Endothelial cell of umbilical vein (primary cell): ENCODE measurements around the gene PZP. TPM values are rescaled to one million over a fixed set of nuclear protein-coding genes. Genes with fewer than 3 reads are reported as not detected.

ENCODE experiments used
- BruUV-seq: library from RNA; stranded (reverse); fragments of 400-500 nt; replicated peaks from 2 replicates; lab custom pipeline; 2021; lab: Mats Ljungman, UMichigan
- CTCF ChIA-PET: fragments of 300-600, 350-600 bp; sonication (Branson Sonifier 250); formaldehyde crosslinking; loops from one replicate; lab custom pipeline; 2021; ENCODE audit warnings: antibody characterized with exemption, inconsistent platforms; lab: Charles Lee
- POLR2A ChIA-PET: fragments of 300-600, 350-600 bp; sonication (Branson Sonifier 250); formaldehyde crosslinking; loops from one replicate; lab custom pipeline; 2021; ENCODE audit warnings: antibody characterized with exemption, inconsistent platforms; lab: Charles Lee
- DNase-seq: peaks from one replicate; pipeline ENCODE4 v3.0.0-alpha.2; 2011; ENCODE audit warnings: low read depth, low spot score
- FAIRE-seq: peaks from 2 replicates; lab custom pipeline; 2011; peaks lifted over from hg19 to GRCh38; lab: Jason Lieb, UNC
- H2AFZ ChIP-seq: 2 replicates; pipeline ENCODE4 v1.6.0; 2012; ENCODE audit warnings: low read depth, low read length, control low read depth, inconsistent platforms
- H3K27ac ChIP-seq: 2 replicates; pipeline ENCODE4 v1.5.1; 2011; ENCODE audit warnings: low read depth, mild to moderate bottlenecking, control low read depth, low read length, moderate library complexity; ENCODE audit not compliant: insufficient read depth
- H3K27me3 ChIP-seq, 2 experiments: 2 replicates each; pipeline versions ENCODE4 v1.6.0 to v1.6.1; 2011; ENCODE audit warnings: low read length in 2 of 2, mixed read lengths in 1 of 2; ENCODE audit not compliant: control insufficient read depth in 2 of 2, insufficient read depth in 2 of 2
- H3K36me3 ChIP-seq, 2 experiments: 2 replicates in 1 of 2; 3 replicates in 1 of 2; pipeline ENCODE4 v1.5.1; 2011; ENCODE audit warnings: low read length in 2 of 2, mild to moderate bottlenecking in 1 of 2, moderate library complexity in 1 of 2; ENCODE audit not compliant: control insufficient read depth in 2 of 2, insufficient read depth in 2 of 2; ENCODE audit errors: extremely low read depth in 1 of 2
- H3K4me1 ChIP-seq: 3 replicates; pipeline ENCODE4 v1.5.1; 2011; ENCODE audit warnings: mild to moderate bottlenecking, low read length; ENCODE audit not compliant: control insufficient read depth, insufficient read depth; ENCODE audit errors: extremely low read depth
- H3K4me2 ChIP-seq: 2 replicates; pipeline ENCODE4 v1.6.1; 2011; ENCODE audit warnings: low read length, control low read depth, mixed read lengths; ENCODE audit not compliant: insufficient read depth
- H3K4me3 ChIP-seq, 3 experiments: fragments of 200-600 bp in 1 of 3; sonication (generic), shearing (Covaris generic) in 1 of 3; replicated peaks in 1 of 3; 2 replicates each; pipeline ENCODE4 v1.5.1; 2011 to 2016; ENCODE audit warnings: control low read depth in 3 of 3, low read length in 3 of 3, mild to moderate bottlenecking in 2 of 3, inconsistent platforms in 1 of 3, low read depth in 1 of 3, moderate library complexity in 1 of 3; ENCODE audit not compliant: insufficient read depth in 1 of 3
- H3K79me2 ChIP-seq: 2 replicates; pipeline ENCODE4 v1.6.0; 2012; ENCODE audit warnings: low read length, inconsistent platforms; ENCODE audit not compliant: control insufficient read depth, insufficient read depth
- H3K9ac ChIP-seq: replicated peaks from 2 replicates; pipeline ENCODE3; 2011; ENCODE audit warnings: low read length, control low read depth; ENCODE audit not compliant: insufficient read depth; ENCODE audit errors: extremely low read depth
- H3K9me1 ChIP-seq: replicated peaks from 3 replicates; pipeline ENCODE4 v1.6.0; 2011; ENCODE audit warnings: mild to moderate bottlenecking, low read length; ENCODE audit not compliant: control insufficient read depth, insufficient read depth; ENCODE audit errors: extremely low read depth
- H3K9me3 ChIP-seq: replicated peaks from 2 replicates; pipeline ENCODE4 v1.5.1; 2012; ENCODE audit warnings: low read length, inconsistent platforms; ENCODE audit not compliant: control insufficient read depth, insufficient read depth
- H4K20me1 ChIP-seq: replicated peaks from 2 replicates; pipeline ENCODE3; 2011; ENCODE audit warnings: mild to moderate bottlenecking, low read length; ENCODE audit not compliant: control insufficient read depth, insufficient read depth; ENCODE audit errors: extremely low read depth
- CTCF ChIP-seq, 2 donors: IDR thresholded peaks; 1 replicate in 1 of 2; 2 replicates in 1 of 2; pipeline ENCODE4 v1.5.1; 2011; ENCODE audit warnings: low read length in 2 of 2, mild to moderate bottlenecking in 2 of 2, moderate library complexity in 2 of 2, control low read depth in 1 of 2, inconsistent platforms in 1 of 2, low read depth in 1 of 2; ENCODE audit not compliant: insufficient read depth in 1 of 2; ENCODE audit errors: extremely low read depth in 1 of 2
- EZH2 ChIP-seq: IDR thresholded peaks from 2 replicates; pipeline ENCODE4 v1.6.1; 2012; ENCODE audit warnings: borderline replicate concordance, low read depth, mild to moderate bottlenecking, moderate library complexity, low read length, inconsistent platforms; ENCODE audit not compliant: severe bottlenecking
- FOS ChIP-seq: IDR thresholded peaks from 2 replicates; pipeline ENCODE4 v1.6.1; 2011; ENCODE audit warnings: mild to moderate bottlenecking, low read length, moderate library complexity, borderline replicate concordance; ENCODE audit not compliant: insufficient read depth
- GATA2 ChIP-seq: IDR thresholded peaks from 2 replicates; pipeline ENCODE4 v1.7.0; 2011; ENCODE audit warnings: low read depth, mild to moderate bottlenecking, moderate library complexity, mixed read lengths, low read length; ENCODE audit not compliant: insufficient read length, insufficient read depth
- JUN ChIP-seq: IDR thresholded peaks from 2 replicates; pipeline ENCODE4 v1.6.1; 2011; ENCODE audit warnings: borderline replicate concordance, low read depth; ENCODE audit not compliant: insufficient read length, insufficient read depth
- MAX ChIP-seq: IDR thresholded peaks from 2 replicates; pipeline ENCODE4 v1.6.1; 2011; ENCODE audit not compliant: insufficient read depth, insufficient read length
- MYC ChIP-seq: IDR thresholded peaks from one replicate; pipeline ENCODE4 v1.6.1; 2011; ENCODE audit warnings: mild to moderate bottlenecking, low read depth, low read length
- POLR2A ChIP-seq: IDR thresholded peaks from 2 replicates; pipeline ENCODE4 v1.6.1; 2012; ENCODE audit warnings: low read depth, mild to moderate bottlenecking, control low read depth, low read length
- POLR2AphosphoS5 ChIP-seq: IDR thresholded peaks from 2 replicates; pipeline ENCODE4 v1.6.1; 2012; ENCODE audit warnings: low read depth, mild to moderate bottlenecking, control low read depth, low read length, moderate library complexity; ENCODE audit not compliant: insufficient read depth
- dilution Hi-C: fragments of 300-500 bp; cut with MboI; formaldehyde crosslinking; loops from one replicate; pipeline ENCODE4 v1.15.0; 2019; ENCODE audit warnings: low sequenced_read_pairs; ENCODE audit not compliant: extremely low pct_ligation_motif_present
- intact Hi-C: fragments of 100-400 bp; cut with micrococcal nuclease; formaldehyde crosslinking; loops from one replicate; pipeline ENCODE4 v1.10.0; 2022
- polyA plus RNA-seq, 4 experiments: library from polyadenylated mRNA; depleted of rRNA in 3 of 4; stranded (reverse) in 3 of 4; unstranded in 1 of 4; fragments of >200 nt; gene quantifications; 2 replicates each; pipeline versions ENCODE4 v1.2.1 to v1.2.3, GENCODE V29; 2011 to 2012; ENCODE audit warnings: missing spikeins in 1 of 4
- total RNA-seq: library from RNA; stranded (reverse); gene quantifications from 2 replicates; pipeline ENCODE4 v1.2.3, GENCODE V29; 2021

Gene PZP
- total and polyA plus RNA-seq, 2 donors (not counting 3 experiments of a cell fraction or from before 2014, with no cell fraction given), result 0.73 to 0.84 TPM

- dilution Hi-C loops, result no loop called here
- DNase-seq, result no peak
- POLR2A ChIA-PET, result no interaction called here
Observed at GRCh38 chr12:9109737-9110491, 98.3 kb downstream of the PZP start.

GRCh38 chr12:9109213-9109522, 99.0 kb downstream of the PZP start:
- no TSS peak for BruUV-seq
- dilution Hi-C loops, result no loop called here
- Histone ChIP-seq H3K4me3 (no peak overlapping the region), H3K27me3 (peaks cover 0 to 2% of the 10 kb centered on the region in 2 experiments), H3K9me1 (no peaks in the 10 kb centered on the region), H3K79me2 (no peaks in the 10 kb centered on the region), H3K4me2 (no peak overlapping the region), H3K27ac (no peak overlapping the region), H3K36me3 (no peaks in the 10 kb centered on the region), H4K20me1 (no peaks in the 10 kb centered on the region), H3K4me1 (no peaks in the 10 kb centered on the region), H3K9me3 (no peaks in the 10 kb centered on the region), H2AFZ (no peak overlapping the region), H3K9ac (no peak overlapping the region)
- CTCF ChIA-PET, result no interaction called here
- DNase-seq (no peak), FAIRE-seq (no peak)
- intact Hi-C loops, result no loop called here
- POLR2A ChIA-PET, result no interaction called here
- TF ChIP-seq POLR2AphosphoS5 (no peak), MYC (no peak), JUN (no peak), FOS (no peak), MAX (no peak), EZH2 (no peak), GATA2 (no peak), CTCF (IDR thresholded peaks at IDR 0.05; ENCODE audit: extremely low read depth in 1 of 2, insufficient read depth in 1 of 2, low read depth in 1 of 2, low read length in 2 of 2) (no peak), POLR2A (no peak)

More at GRCh38 chr12:9109737-9110491, 98.3 kb downstream of the PZP start:
- Histone ChIP-seq H3K36me3 (no peaks in the 10 kb centered on the region), H2AFZ (no peak overlapping the region), H3K79me2 (no peaks in the 10 kb centered on the region), H3K27me3 (peaks cover 0 to 2% of the 10 kb centered on the region in 2 experiments), H3K9ac (no peak overlapping the region), H3K9me1 (no peaks in the 10 kb centered on the region), H3K4me3 (no peak overlapping the region), H4K20me1 (no peaks in the 10 kb centered on the region), H3K4me1 (no peaks in the 10 kb centered on the region), H3K4me2 (no peak overlapping the region), H3K9me3 (no peaks in the 10 kb centered on the region), H3K27ac (no peak overlapping the region)
- CTCF ChIA-PET, result interaction anchor here (0.6 kb wide), 1 partner anchor 453 kb away, joined by 3 read pairs; no protein-coding TSS in a partner anchor
- no TSS peak for BruUV-seq
- no peak for FAIRE-seq
- intact Hi-C loops, result no loop called here
- TF ChIP-seq POLR2A (no peak), FOS (no peak), JUN (no peak)
